Astrocyte (in vitro differentiated cells and primary cell): ENCODE data around the gene PTGIS.

Experiments
- EZH2 ChIP-seq: IDR thresholded peaks from 2 replicates; pipeline ENCODE4 v1.6.1; 2012; ENCODE audit warnings: mild to moderate bottlenecking, low read length, inconsistent platforms; ENCODE audit not compliant: insufficient read depth
- TF ChIP-seq, protein P1 (sequence below): IDR thresholded peaks from 2 replicates; pipeline ENCODE4 v1.5.1; 2011; ENCODE audit warnings: low read depth, mild to moderate bottlenecking, inconsistent platforms, low read length, moderate library complexity; ENCODE audit not compliant: insufficient read depth

GRCh38 chr20:49595346-49595745 lies 27.4 kb upstream of the PTGIS start:
- TF ChIP-seq, protein P1, sequence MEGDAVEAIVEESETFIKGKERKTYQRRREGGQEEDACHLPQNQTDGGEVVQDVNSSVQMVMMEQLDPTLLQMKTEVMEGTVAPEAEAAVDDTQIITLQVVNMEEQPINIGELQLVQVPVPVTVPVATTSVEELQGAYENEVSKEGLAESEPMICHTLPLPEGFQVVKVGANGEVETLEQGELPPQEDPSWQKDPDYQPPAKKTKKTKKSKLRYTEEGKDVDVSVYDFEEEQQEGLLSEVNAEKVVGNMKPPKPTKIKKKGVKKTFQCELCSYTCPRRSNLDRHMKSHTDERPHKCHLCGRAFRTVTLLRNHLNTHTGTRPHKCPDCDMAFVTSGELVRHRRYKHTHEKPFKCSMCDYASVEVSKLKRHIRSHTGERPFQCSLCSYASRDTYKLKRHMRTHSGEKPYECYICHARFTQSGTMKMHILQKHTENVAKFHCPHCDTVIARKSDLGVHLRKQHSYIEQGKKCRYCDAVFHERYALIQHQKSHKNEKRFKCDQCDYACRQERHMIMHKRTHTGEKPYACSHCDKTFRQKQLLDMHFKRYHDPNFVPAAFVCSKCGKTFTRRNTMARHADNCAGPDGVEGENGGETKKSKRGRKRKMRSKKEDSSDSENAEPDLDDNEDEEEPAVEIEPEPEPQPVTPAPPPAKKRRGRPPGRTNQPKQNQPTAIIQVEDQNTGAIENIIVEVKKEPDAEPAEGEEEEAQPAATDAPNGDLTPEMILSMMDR: no peak
- no peak for TF ChIP-seq EZH2
